Peyer's patch (tissue), 4 donors: ENCODE results near the gene BCL2L11.

Experiments
- POLR2A ChIP-seq, 2 donors: fragments of 450-650 bp; IDR thresholded peaks; one replicate each; pipeline ENCODE4 v1.5.1; 2017; ENCODE audit warnings: antibody characterized with exemption in 2 of 2, mild to moderate bottlenecking in 2 of 2, moderate library complexity in 2 of 2
- TF ChIP-seq, protein P1 (sequence below), 6 experiments: fragments of 450-650 bp in 4 of 6; fragments of 200-600 bp in 2 of 6; sonication (generic) in 1 of 6; IDR thresholded peaks; one replicate each; pipeline ENCODE4 v1.5.1; 2017 to 2019; ENCODE audit warnings: antibody characterized with exemption in 6 of 6, mild to moderate bottlenecking in 3 of 6, moderate library complexity in 1 of 6

DNA sequence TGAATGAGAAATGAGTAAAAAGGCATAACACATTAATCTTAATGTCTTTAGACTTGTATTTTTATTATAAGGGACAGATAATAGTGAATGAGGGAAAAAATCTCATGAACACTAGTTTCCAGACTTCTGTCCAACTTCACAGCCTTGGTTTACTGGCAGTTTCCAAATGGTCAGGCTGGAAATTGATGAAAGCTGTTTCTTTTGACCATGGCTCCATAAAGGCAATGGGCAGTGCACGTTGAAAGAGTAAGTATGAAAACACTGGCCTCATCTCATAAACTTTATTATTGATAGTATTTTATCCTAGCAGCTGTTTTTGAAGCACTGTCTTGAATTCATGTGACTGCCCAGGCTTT, 23.1 kb downstream of the BCL2L11 start:
- TF ChIP-seq, protein P1, sequence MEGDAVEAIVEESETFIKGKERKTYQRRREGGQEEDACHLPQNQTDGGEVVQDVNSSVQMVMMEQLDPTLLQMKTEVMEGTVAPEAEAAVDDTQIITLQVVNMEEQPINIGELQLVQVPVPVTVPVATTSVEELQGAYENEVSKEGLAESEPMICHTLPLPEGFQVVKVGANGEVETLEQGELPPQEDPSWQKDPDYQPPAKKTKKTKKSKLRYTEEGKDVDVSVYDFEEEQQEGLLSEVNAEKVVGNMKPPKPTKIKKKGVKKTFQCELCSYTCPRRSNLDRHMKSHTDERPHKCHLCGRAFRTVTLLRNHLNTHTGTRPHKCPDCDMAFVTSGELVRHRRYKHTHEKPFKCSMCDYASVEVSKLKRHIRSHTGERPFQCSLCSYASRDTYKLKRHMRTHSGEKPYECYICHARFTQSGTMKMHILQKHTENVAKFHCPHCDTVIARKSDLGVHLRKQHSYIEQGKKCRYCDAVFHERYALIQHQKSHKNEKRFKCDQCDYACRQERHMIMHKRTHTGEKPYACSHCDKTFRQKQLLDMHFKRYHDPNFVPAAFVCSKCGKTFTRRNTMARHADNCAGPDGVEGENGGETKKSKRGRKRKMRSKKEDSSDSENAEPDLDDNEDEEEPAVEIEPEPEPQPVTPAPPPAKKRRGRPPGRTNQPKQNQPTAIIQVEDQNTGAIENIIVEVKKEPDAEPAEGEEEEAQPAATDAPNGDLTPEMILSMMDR (IDR thresholded peaks at IDR 0.05): no peak
- TF ChIP-seq POLR2A (IDR thresholded peaks at IDR 0.05): no peak
